Measurements from ENCODE around the gene BUD23. TPM values are rescaled to one million over a fixed set of nuclear protein-coding genes. Genes with fewer than 3 reads are reported as not detected.

Gene BUD23
- total and polyA plus RNA-seq, 7 donors = 34.2 to 86.8 (median 37.1) TPM

- DNase-seq = no peak
- no peaks in the 10 kb centered on the region for H3K9me3 ChIP-seq
- intact Hi-C loops (cut with DNase I) = loop anchor here (10.0 kb wide), 1 partner anchor 108 kb away; the partner anchor contains the start of gene METTL27
- no peak for TF ChIP-seq EP300 (IDR thresholded peaks at IDR 0.05)
- TF ChIP-seq CTCF (IDR thresholded peaks at IDR 0.05) = no peak
- TF ChIP-seq POLR2A (IDR thresholded peaks at IDR 0.05) = no peak
- no peak for TF ChIP-seq POLR2AphosphoS5 (IDR thresholded peaks at IDR 0.05)
- no peak overlapping the region for H3K4me3 ChIP-seq
- H3K36me3 ChIP-seq = peaks cover 0 to 19% (median 6%) of the 10 kb centered on the region in 4 donors
- peaks cover 0 to 22% (median 17%) of the 10 kb centered on the region in 4 donors for H3K4me1 ChIP-seq
- no peak overlapping the region for H3K27ac ChIP-seq
- WGBS, 2 donors = 42 to 94% methylated on average over 14 of the region's 14 CpGs
- no peaks in the 10 kb centered on the region for H3K27me3 ChIP-seq
These were observed 53.5 kb downstream of the BUD23 start for GRCh38 chr7:73736885-73737284.

- DNase-seq = no peak
- Histone ChIP-seq H3K27ac (peak overlapping the region; percentile 84 to 94 (median 90)), H3K9me3 (no peaks in the 10 kb centered on the region), H3K27me3 (no peaks in the 10 kb centered on the region), H3K36me3 (peaks cover 0 to 19% (median 6%) of the 10 kb centered on the region in 4 donors), H3K4me1 (peaks cover 0 to 25% (median 17%) of the 10 kb centered on the region in 4 donors), H3K4me3 (peak overlapping the region; percentile 66 to 88 (median 80))
- WGBS, 2 donors = 25 to 73% methylated on average over 17 of the region's 17 CpGs
- intact Hi-C loops (cut with DNase I) = loop anchor here (1.0 to 10.0 kb wide), 3 partner anchors 19 to 159 kb away; partner anchors contain the start of genes METTL27, STX1A and TBL2
- TF ChIP-seq POLR2A (IDR thresholded peaks at IDR 0.05) = no peak
- TF ChIP-seq EP300 (IDR thresholded peaks at IDR 0.05) = no peak
- TF ChIP-seq CTCF (IDR thresholded peaks at IDR 0.05) = no peak
- no peak for TF ChIP-seq POLR2AphosphoS5 (IDR thresholded peaks at IDR 0.05)
These were observed 54.3 kb downstream of the BUD23 start for GRCh38 chr7:73737491-73738219.

GRCh38 chr7:73738220-73738611, 54.8 kb downstream of the BUD23 start:
- peak; percentile 83 for DNase-seq
- 0 to 1% methylated on average over 24 of the region's 24 CpGs for WGBS, 2 donors
- TF ChIP-seq POLR2AphosphoS5 (IDR thresholded peaks at IDR 0.05) (no peak), CTCF (IDR thresholded peaks at IDR 0.05) (no peak), EP300 (IDR thresholded peaks at IDR 0.05) (no peak), POLR2A (IDR thresholded peaks at IDR 0.05) (no peak)
- Histone ChIP-seq H3K27ac (peak overlapping the region; percentile 84 to 94 (median 90)), H3K9me3 (no peaks in the 10 kb centered on the region), H3K36me3 (peaks cover 0 to 19% (median 6%) of the 10 kb centered on the region in 4 donors), H3K4me3 (peak overlapping the region; percentile 66 to 88 (median 80)), H3K27me3 (no peaks in the 10 kb centered on the region), H3K4me1 (peaks cover 0 to 29% (median 17%) of the 10 kb centered on the region in 4 donors)
- intact Hi-C loops (cut with DNase I) = loop anchor here (1.0 to 10.0 kb wide), 3 partner anchors 19 to 160 kb away; partner anchors contain the start of genes METTL27, STX1A and TBL2

- peaks cover 0 to 29% (median 17%) of the 10 kb centered on the region in 4 donors for H3K4me1 ChIP-seq
- peak within 1 kb of the TSS; percentile 87 to 94 (median 90) for H3K27ac ChIP-seq
- no peaks in the 10 kb centered on the region for H3K9me3 ChIP-seq
- H3K27me3 ChIP-seq = no peaks in the 10 kb centered on the region
- WGBS, 2 donors = 0% methylated on average over 84 of the region's 84 CpGs
- H3K36me3 ChIP-seq = peaks cover 0 to 19% (median 6%) of the 10 kb centered on the region in 4 donors
- intact Hi-C loops (cut with DNase I) = loop anchor here (1.0 to 10.0 kb wide), 3 partner anchors 20 to 160 kb away; partner anchors contain the start of genes METTL27, STX1A and TBL2
- peak; percentile 100 for DNase-seq
- H3K4me3 ChIP-seq = peak within 1 kb of the TSS; percentile 66 to 88 (median 80)
- no peak for TF ChIP-seq EP300 (IDR thresholded peaks at IDR 0.05)
- peak; percentile 97 to 98 (median 98) for TF ChIP-seq POLR2AphosphoS5 (IDR thresholded peaks at IDR 0.05)
- TF ChIP-seq POLR2A (IDR thresholded peaks at IDR 0.05) = peak; percentile 78 to 82
- TF ChIP-seq CTCF (IDR thresholded peaks at IDR 0.05) = no peak
These were observed 55.4 kb downstream of the BUD23 start, which contains the start of gene ABHD11 for GRCh38 chr7:73738612-73739386. Gene ABHD11, minus strand, starts transcription at chr7:73738802. Its CDS starts 32 bp downstream, at chr7:73738770.
